HepG2 (cell line): ENCODE data around the gene SLC22A31. TPM values are rescaled to one million over a fixed set of nuclear protein-coding genes. Genes with fewer than 3 reads are reported as not detected.

Source experiments
- ATAC-seq: fragments of 200-7000 bp; cut with Tn5 transposase; 3 replicates; pipeline ENCODE4 v1.9.1; 2020; ENCODE audit warnings: mild to moderate bottlenecking, moderate library complexity
- BruUV-seq: library from RNA; stranded (reverse); fragments of 400-500 nt; replicated peaks from 2 replicates; lab custom pipeline; 2021; lab: Mats Ljungman, UMichigan
- CTCF ChIA-PET: fragments of 300-600 bp; formaldehyde crosslinking; extraction: SDS; loops from one replicate; lab custom pipeline; 2021; ENCODE audit warnings: low total read pairs, inconsistent platforms, low intra/inter-chr PET ratio; lab: Yijun Ruan, JAX
- POLR2A ChIA-PET: fragments of 350-600 bp; sonication (Branson Sonifier 250); formaldehyde crosslinking; loops from one replicate; lab custom pipeline; 2020; ENCODE audit warnings: antibody characterized with exemption, inconsistent platforms; lab: Yijun Ruan, JAX
- DNase-seq: peaks from one replicate; pipeline ENCODE4 v3.0.0-alpha.2; 2015; ENCODE audit warnings: low spot score
- FAIRE-seq: peaks from 3 replicates; lab custom pipeline; 2011; peaks lifted over from hg19 to GRCh38; lab: Jason Lieb, UNC
- H2AFZ ChIP-seq: one replicate; pipeline ENCODE4 v1.6.1; 2011; ENCODE audit warnings: low read length, inconsistent platforms
- H3K27ac ChIP-seq: fragments of 300-600 bp; 3 replicates; pipeline ENCODE4 v1.8.0; 2011; ENCODE audit warnings: mixed run types, mild to moderate bottlenecking, mixed read lengths, low read length, inconsistent platforms; ENCODE audit not compliant: insufficient read depth; ENCODE audit errors: extremely low read length
- H3K27me3 ChIP-seq, 2 experiments: fragments of 200-600 bp in 1 of 2; 2 replicates in 1 of 2; 3 replicates in 1 of 2; pipeline versions ENCODE4 v1.6.0 to v1.8.0; 2011; ENCODE audit warnings: low read length in 2 of 2, mild to moderate bottlenecking in 2 of 2, moderate library complexity in 2 of 2, inconsistent platforms in 1 of 2; ENCODE audit not compliant: insufficient read depth in 2 of 2, control insufficient read depth in 1 of 2
- H3K36me3 ChIP-seq, 2 experiments: fragments of 200-600 bp in 1 of 2; replicated peaks in 1 of 2; 2 replicates in 1 of 2; 3 replicates in 1 of 2; pipeline versions ENCODE4 v1.5.1 to v1.8.0; 2011; ENCODE audit warnings: low read length in 2 of 2, inconsistent platforms in 1 of 2; ENCODE audit not compliant: insufficient read depth in 2 of 2, control insufficient read depth in 1 of 2
- H3K4me1 ChIP-seq: 2 replicates; pipeline ENCODE4 v1.5.1; 2012; ENCODE audit warnings: low read length, inconsistent platforms; ENCODE audit not compliant: insufficient read depth
- H3K4me2 ChIP-seq: 2 replicates; pipeline ENCODE4 v1.6.0; 2011; ENCODE audit warnings: low read depth, low read length, inconsistent platforms
- H3K4me3 ChIP-seq, 3 experiments: fragments of 200-600 bp in 1 of 3; sonication (generic), shearing (Covaris generic) in 1 of 3; replicated peaks in 1 of 3; 2 replicates each; pipeline ENCODE4 v1.5.1; 2011 to 2016; ENCODE audit warnings: low read length in 3 of 3, inconsistent platforms in 2 of 3, low read depth in 2 of 3, mild to moderate bottlenecking in 2 of 3, control low read depth in 1 of 3, mixed read lengths in 1 of 3; ENCODE audit not compliant: insufficient read depth in 1 of 3
- H3K79me2 ChIP-seq: one replicate; pipeline ENCODE4 v1.6.1; 2011; ENCODE audit warnings: low read length, inconsistent platforms; ENCODE audit not compliant: insufficient read depth
- H3K9ac ChIP-seq: 2 replicates; pipeline ENCODE4 v1.6.0; 2011; ENCODE audit warnings: mild to moderate bottlenecking, low read depth, low read length, inconsistent platforms; ENCODE audit not compliant: insufficient read depth
- H3K9me3 ChIP-seq: 2 replicates; pipeline ENCODE4 v1.5.1; 2012; ENCODE audit warnings: mild to moderate bottlenecking, low read length
- H4K20me1 ChIP-seq: 2 replicates; pipeline ENCODE4 v1.6.0; 2011; ENCODE audit warnings: inconsistent platforms, mild to moderate bottlenecking, low read length, moderate library complexity; ENCODE audit not compliant: insufficient read depth
- FOXA1 ChIP-seq, 2 experiments: fragments of 450-650 bp in 1 of 2; sonication (generic) in 1 of 2; formaldehyde crosslinking in 1 of 2; IDR thresholded peaks; 2 replicates each; pipeline versions ENCODE4 v1.4.0 to v1.6.1; 2016 to 2020; ENCODE audit warnings: missing genetic modification reagents in 1 of 2
- FOXP1 ChIP-seq, 2 experiments: fragments of 450-650 bp in 1 of 2; IDR thresholded peaks; 2 replicates each; pipeline ENCODE4 v1.6.1; 2017 to 2018; ENCODE audit warnings: antibody characterized with exemption in 1 of 2
- KDM5B ChIP-seq: sonication (generic); formaldehyde crosslinking; IDR thresholded peaks from 2 replicates; pipeline ENCODE4 v1.4.0; 2020; ENCODE audit warnings: missing genetic modification reagents, mild to moderate bottlenecking, borderline replicate concordance
- MED1 ChIP-seq: sonication (generic); formaldehyde crosslinking; IDR thresholded peaks from 2 replicates; pipeline ENCODE4 v1.4.0; 2020; ENCODE audit warnings: missing genetic modification reagents
- MED8 ChIP-seq: sonication (generic); formaldehyde crosslinking; IDR thresholded peaks from 2 replicates; pipeline ENCODE4 v1.8.1; 2023; ENCODE audit warnings: mild to moderate bottlenecking, missing genetic modification reagents; ENCODE audit not compliant: insufficient replicate concordance
- MTA1 ChIP-seq: sonication (generic); formaldehyde crosslinking; IDR thresholded peaks from 2 replicates; pipeline ENCODE4 v1.4.0; 2020; ENCODE audit warnings: missing genetic modification reagents, mild to moderate bottlenecking, borderline replicate concordance
- NRL ChIP-seq: sonication (generic); formaldehyde crosslinking; IDR thresholded peaks from 2 replicates; pipeline ENCODE4 v1.5.0; 2020; ENCODE audit warnings: missing genetic modification reagents, mild to moderate bottlenecking, moderate library complexity, borderline replicate concordance
- RORA ChIP-seq: sonication (generic); formaldehyde crosslinking; IDR thresholded peaks from 2 replicates; pipeline ENCODE4 v1.5.0; 2020; ENCODE audit warnings: mild to moderate bottlenecking, missing genetic modification reagents, moderate library complexity
- U2AF2 ChIP-seq: fragments of 200-400 bp; formaldehyde crosslinking; IDR thresholded peaks from 2 replicates; pipeline ENCODE4 v1.6.1; 2017; ENCODE audit warnings: low read depth, mild to moderate bottlenecking, low read length
- ZC3H4 ChIP-seq: sonication (generic); formaldehyde crosslinking; IDR thresholded peaks from 2 replicates; pipeline ENCODE4 v1.4.0; 2020; ENCODE audit warnings: missing genetic modification reagents, borderline replicate concordance
- ZNF24 ChIP-seq: fragments of 450-650 bp; IDR thresholded peaks from 2 replicates; pipeline ENCODE4 v1.6.1; 2017; ENCODE audit warnings: antibody characterized with exemption, mild to moderate bottlenecking
- ZNF382 ChIP-seq: sonication (generic); formaldehyde crosslinking; IDR thresholded peaks from 2 replicates; pipeline ENCODE4 v1.5.0; 2020; ENCODE audit warnings: missing genetic modification reagents, mild to moderate bottlenecking, borderline replicate concordance
- ZNF383 ChIP-seq: sonication (generic); formaldehyde crosslinking; IDR thresholded peaks from 2 replicates; pipeline ENCODE4 v1.4.0; 2020; ENCODE audit warnings: missing genetic modification reagents, mild to moderate bottlenecking, borderline replicate concordance
- ZNF430 ChIP-seq: sonication (generic); formaldehyde crosslinking; IDR thresholded peaks from 2 replicates; pipeline ENCODE4 v1.9.0; 2021; ENCODE audit warnings: mild to moderate bottlenecking, missing genetic modification reagents
- ZNF546 ChIP-seq: sonication (generic); formaldehyde crosslinking; conservative IDR thresholded peaks from 2 replicates; pipeline ENCODE4 v1.8.1; 2023; ENCODE audit warnings: mild to moderate bottlenecking, missing genetic modification reagents
- ZNF564 ChIP-seq: sonication (generic); formaldehyde crosslinking; IDR thresholded peaks from 2 replicates; pipeline ENCODE4 v1.8.1; 2023; ENCODE audit warnings: mild to moderate bottlenecking, missing genetic modification reagents
- ZNF567 ChIP-seq: sonication (generic); formaldehyde crosslinking; IDR thresholded peaks from 2 replicates; pipeline ENCODE4 v1.8.1; 2023; ENCODE audit warnings: mild to moderate bottlenecking, missing genetic modification reagents, borderline replicate concordance
- ZNF614 ChIP-seq: IDR thresholded peaks from 2 replicates; pipeline ENCODE4 v1.6.1; 2018; ENCODE audit warnings: missing biosample characterization, missing genetic modification reagents, inconsistent platforms, borderline replicate concordance
- WGBS: methylation state at CpG from one replicate; pipeline ENCODE4 v1.1.6; 2017; ENCODE audit warnings: low lambda C conversion rate; 5-methylcytosine and 5-hydroxymethylcytosine counted together
- in situ Hi-C: cut with HindIII; loops from 2 replicates; pipeline ENCODE4 v1.10.0; 2017; ENCODE audit warnings: low pct_unique_long_range_greater_than_20kb; ENCODE audit not compliant: extremely low pct_ligation_motif_present
- intact Hi-C: fragments of 100-400 bp; cut with micrococcal nuclease; formaldehyde crosslinking; loops from one replicate; pipeline ENCODE4 v1.10.0; 2022; ENCODE audit not compliant: unreplicated experiment
- polyA plus RNA-seq, 8 experiments: library from polyadenylated mRNA; depleted of rRNA in 3 of 8; stranded (reverse) in 7 of 8; unstranded in 1 of 8; fragments of >200 nt; fragmentation: Illumina TruSeq in 4 of 8; extraction: Trizol in 4 of 8; gene quantifications; 2 replicates each; pipeline versions ENCODE4 v1.2.1 to v1.2.3, GENCODE V29; 2011 to 2016; ENCODE audit warnings: low read depth in 4 of 8, missing spikeins in 1 of 8, mixed read lengths in 1 of 8; ENCODE audit not compliant: insufficient read depth in 1 of 8
- total RNA-seq, 5 experiments: library from RNA; depleted of rRNA; stranded (reverse); fragments of >200 nt; fragmentation: Illumina TruSeq; extraction: Trizol; gene quantifications; 2 replicates each; pipeline ENCODE4 v1.2.3, GENCODE V29; 2016; ENCODE audit warnings: low read depth in 1 of 5
- TF ChIP-seq, protein P1 (sequence below): sonication (generic); formaldehyde crosslinking; IDR thresholded peaks from 2 replicates; pipeline ENCODE4 v1.8.1; 2023; ENCODE audit warnings: mild to moderate bottlenecking, missing genetic modification reagents
- TF ChIP-seq, protein P2 (sequence below): IDR thresholded peaks from 2 replicates; pipeline ENCODE4 v1.6.1; 2018; ENCODE audit warnings: missing genetic modification reagents, mild to moderate bottlenecking, missing compliant biosample characterization

The SLC22A31 gene
- total and polyA plus RNA-seq, 2 of the 13 experiments (the other 11 are each of a cell fraction or from before 2014, with no cell fraction given) = 67.3 to 83.3 TPM

DNA sequence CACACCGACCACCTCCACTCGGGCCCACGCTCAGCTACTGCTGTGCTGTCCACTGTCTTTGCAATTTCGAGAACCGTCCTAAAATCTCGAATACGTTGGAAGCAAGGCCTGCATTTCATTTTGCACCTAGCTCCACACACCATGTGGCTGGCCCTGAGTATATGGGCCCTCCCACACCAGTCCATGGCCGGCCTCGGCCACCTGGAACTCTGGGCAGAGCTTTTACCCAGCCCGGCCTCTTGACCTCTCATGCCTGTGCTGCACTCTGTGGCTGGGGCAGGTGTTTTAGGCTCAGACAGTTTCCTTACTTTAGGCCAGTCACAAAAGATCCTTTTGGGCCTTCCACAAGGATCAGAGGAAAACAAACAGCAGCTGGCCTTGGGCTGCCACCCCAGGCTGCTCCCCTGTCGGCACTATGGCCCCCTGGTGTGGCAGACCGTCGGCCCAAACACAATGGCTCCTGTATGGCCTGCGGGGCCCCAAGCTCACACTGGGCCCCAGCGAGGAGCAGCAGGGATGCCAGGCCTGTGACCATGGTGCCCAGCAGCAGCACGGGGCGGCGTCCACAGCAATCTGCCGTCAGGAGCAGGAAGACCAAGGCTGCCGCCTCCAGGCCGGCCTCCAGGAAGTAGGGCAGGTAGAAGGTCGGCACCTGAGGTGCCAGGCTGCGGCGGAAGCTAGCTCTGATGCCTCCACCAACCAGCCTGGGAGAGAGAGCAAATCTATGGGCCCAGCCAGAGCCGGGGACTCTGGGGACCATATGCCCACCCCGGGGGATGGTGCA is 2.5 kb downstream of the SLC22A31 start:
- H4K20me1 ChIP-seq = no peaks in the 10 kb centered on the region
- intact Hi-C loops (no loop called here), in situ Hi-C loops (no loop called here)
- WGBS = 28% methylated on average over 15 of the region's 26 CpGs
- peak; percentile 97 for FAIRE-seq
- H2AFZ ChIP-seq = no peak overlapping the region
- H3K9ac ChIP-seq = peak overlapping the region; percentile 92
- H3K36me3 ChIP-seq = peaks cover 0 to 3% of the 10 kb centered on the region in 2 experiments; a peak in 1 of 5 replicates
- CTCF ChIA-PET = no interaction called here
- BruUV-seq = no TSS peak
- ATAC-seq = peak; percentile 69
- peaks cover 37% of the 10 kb centered on the region for H3K4me1 ChIP-seq
- peak; percentile 97 for DNase-seq
- H3K9me3 ChIP-seq = no peaks in the 10 kb centered on the region
- H3K4me3 ChIP-seq = peak overlapping the region in 2 of 3 experiments; percentile 4 to 99; a peak in 2 of 6 replicates
- H3K79me2 ChIP-seq = peaks cover 19% of the 10 kb centered on the region
- peak overlapping the region; percentile 98 for H3K4me2 ChIP-seq
- POLR2A ChIA-PET = interaction anchor here (0.8 to 4.2 kb wide), 8 partner anchors 11 to 386 kb away, joined by 3 to 30 read pairs (median 4); partner anchors contain the start of genes APRT, CDH15, SPG7 and ZNF778
- H3K27me3 ChIP-seq = no peaks in the 10 kb centered on the region; a peak in 1 of 5 replicates
- peak overlapping the region; percentile 82 for H3K27ac ChIP-seq
- TF ChIP-seq U2AF2 = no peak
- TF ChIP-seq NRL (CRISPR knock-in tag) = no peak
- TF ChIP-seq MED1 (CRISPR knock-in tag) = peak; percentile 73
- TF ChIP-seq FOXA1 (IDR thresholded peaks at IDR 0.05) = no peak
- peak; percentile 93 for TF ChIP-seq FOXA1 (CRISPR knock-in tag; IDR thresholded peaks at IDR 0.05)
- TF ChIP-seq ZNF430 (CRISPR knock-in tag) = peak; percentile 92
- no peak for TF ChIP-seq RORA (CRISPR knock-in tag)
- TF ChIP-seq, protein P1, sequence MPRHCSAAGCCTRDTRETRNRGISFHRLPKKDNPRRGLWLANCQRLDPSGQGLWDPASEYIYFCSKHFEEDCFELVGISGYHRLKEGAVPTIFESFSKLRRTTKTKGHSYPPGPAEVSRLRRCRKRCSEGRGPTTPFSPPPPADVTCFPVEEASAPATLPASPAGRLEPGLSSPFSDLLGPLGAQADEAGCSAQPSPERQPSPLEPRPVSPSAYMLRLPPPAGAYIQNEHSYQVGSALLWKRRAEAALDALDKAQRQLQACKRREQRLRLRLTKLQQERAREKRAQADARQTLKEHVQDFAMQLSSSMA (CRISPR knock-in tag) = peak; percentile 95
- peak; percentile 71; the same call in 1 of the 2 replicates for TF ChIP-seq KDM5B (CRISPR knock-in tag)
- TF ChIP-seq ZNF383 = peak; percentile 88; the same call in 1 of the 2 replicates
- peak; percentile 86; the same call in 1 of the 2 replicates for TF ChIP-seq MTA1 (CRISPR knock-in tag)
- TF ChIP-seq, protein P2, sequence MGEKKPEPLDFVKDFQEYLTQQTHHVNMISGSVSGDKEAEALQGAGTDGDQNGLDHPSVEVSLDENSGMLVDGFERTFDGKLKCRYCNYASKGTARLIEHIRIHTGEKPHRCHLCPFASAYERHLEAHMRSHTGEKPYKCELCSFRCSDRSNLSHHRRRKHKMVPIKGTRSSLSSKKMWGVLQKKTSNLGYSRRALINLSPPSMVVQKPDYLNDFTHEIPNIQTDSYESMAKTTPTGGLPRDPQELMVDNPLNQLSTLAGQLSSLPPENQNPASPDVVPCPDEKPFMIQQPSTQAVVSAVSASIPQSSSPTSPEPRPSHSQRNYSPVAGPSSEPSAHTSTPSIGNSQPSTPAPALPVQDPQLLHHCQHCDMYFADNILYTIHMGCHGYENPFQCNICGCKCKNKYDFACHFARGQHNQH (CRISPR knock-in tag) = peak; percentile 88; the same call in 1 of the 2 replicates
- TF ChIP-seq ZC3H4 (CRISPR knock-in tag) = peak; percentile 51; the same call in 1 of the 2 replicates
- no peak; the same call in 1 of the 2 replicates for TF ChIP-seq ZNF567
- TF ChIP-seq MED8 (CRISPR knock-in tag) = peak; percentile 81
- TF ChIP-seq ZNF546 = no peak; the same call in 1 of the 2 replicates
- TF ChIP-seq ZNF564 (CRISPR knock-in tag) = peak; percentile 83; the same call in 1 of the 2 replicates
- TF ChIP-seq ZNF382 = no peak
- TF ChIP-seq ZNF614 (CRISPR knock-in tag) = peak; percentile 88
- 0 out of 2 replicates have a peak, but pooled peaks have one; percentile 22 for TF ChIP-seq ZNF24
- no peak for TF ChIP-seq FOXP1 (IDR thresholded peaks at IDR 0.05)
- TF ChIP-seq FOXP1 (CRISPR knock-in tag; IDR thresholded peaks at IDR 0.05) = peak; percentile 66
